Activated CD8-positive, alpha-beta memory T cell treated with anti-CD3 and anti-CD28 coated beads, Interleukin-2, amount 50 U/mL, for 24 hours (primary cell): ENCODE data around the gene RREB1.
"Not testable (repeated sequence)": the region's sequence is repeated elsewhere in the genome, so short reads cannot be mapped to it uniquely, and the experiment has no call there.

Experiments
- DNase-seq: peaks from one replicate; pipeline ENCODE4 v3.0.0-alpha.2; 2020; ENCODE audit errors: extremely low read depth

The RREB1 gene

DNA sequence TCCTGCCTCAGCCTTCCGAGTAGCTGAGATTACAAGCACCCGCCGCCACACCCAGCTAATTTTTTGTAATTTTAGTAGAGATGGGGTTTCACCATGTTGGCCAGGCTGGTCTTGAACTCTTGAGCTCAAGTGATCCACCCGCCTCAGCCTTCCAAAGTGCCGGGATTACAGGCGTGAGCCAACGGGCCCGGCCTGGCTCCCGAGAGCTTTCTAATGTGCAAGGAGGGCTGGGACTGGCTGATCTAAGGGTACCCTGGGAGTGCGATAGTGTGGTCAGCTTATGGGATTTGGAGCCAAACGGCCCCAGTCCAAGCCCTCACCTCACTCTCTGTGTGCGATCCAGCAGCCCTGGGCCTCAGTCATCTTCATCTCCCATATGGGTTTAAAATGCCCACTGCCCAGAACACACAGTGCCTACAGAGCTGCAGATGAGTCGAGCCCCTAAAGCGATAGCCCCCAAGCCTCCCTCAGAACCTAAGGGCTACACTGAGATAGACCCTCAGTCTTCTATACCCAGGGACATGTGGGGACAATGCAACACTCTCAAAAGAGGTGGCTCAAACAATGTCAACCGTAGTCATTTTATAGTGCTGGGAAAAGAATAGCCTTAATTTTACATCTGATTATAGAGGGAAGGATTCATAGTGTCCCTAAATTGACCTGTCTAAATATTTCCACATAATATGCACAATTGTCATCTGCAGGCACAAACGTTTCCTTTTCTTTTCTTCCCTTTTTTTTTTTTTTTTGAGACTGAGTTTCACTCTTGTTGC is 155.2 kb downstream of the RREB1 start:
- no peak for DNase-seq

DNA sequence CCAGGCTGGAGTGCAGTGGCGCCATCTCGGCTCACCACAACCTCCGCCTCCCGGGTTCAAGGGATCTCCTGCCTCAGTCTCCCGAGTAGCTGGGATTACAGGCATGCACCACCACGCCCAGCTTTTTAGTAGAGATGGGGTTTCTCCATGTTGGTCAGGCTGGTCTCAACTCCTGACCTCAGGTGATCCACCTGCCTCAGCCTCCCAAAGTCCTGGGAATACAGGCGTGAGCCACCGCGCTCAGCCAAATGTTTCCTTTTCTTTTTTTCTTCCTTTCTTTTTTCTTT is 155.7 kb downstream of the RREB1 start:
- DNase-seq = not testable (repeated sequence)

- no peak for DNase-seq
Observed at GRCh38 chr6:7264041-7264440, 156.3 kb downstream of the RREB1 start.

DNA sequence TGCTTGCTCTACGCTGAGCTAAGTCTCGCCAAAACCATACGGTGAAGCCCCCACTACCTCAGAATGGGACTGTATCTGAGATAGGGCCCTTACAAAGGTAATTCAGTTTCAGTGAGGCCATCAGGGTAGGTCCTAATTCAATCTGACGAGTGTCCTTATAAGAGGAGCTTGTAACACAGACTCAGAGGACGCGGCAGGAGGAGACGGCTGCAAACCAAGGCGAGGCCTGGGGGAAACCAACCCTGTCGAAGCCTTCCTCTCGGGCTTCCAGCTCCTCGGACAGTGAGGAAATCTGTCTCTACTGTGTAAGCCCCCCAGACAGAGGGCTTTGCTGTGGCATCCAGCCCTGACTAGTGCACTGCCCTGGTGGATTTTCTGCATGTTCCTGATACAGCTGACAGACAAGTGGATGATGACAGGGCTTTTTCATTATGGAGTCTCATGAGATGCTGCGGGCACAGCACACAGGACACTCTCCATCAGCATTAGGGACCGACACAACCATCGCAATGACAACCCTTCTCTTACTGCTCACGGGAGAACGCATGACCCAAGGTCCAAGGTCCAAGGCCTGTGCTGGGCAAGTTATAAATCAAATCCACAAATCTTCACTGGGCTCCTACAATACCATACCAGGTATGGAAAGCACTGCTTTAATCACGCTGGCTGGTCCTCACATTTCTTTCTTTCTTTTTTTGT is 157.1 kb downstream of the RREB1 start:
- no peak for DNase-seq

- not testable (repeated sequence) for DNase-seq
Observed at GRCh38 chr6:7265385-7265726, 157.6 kb downstream of the RREB1 start.

DNA sequence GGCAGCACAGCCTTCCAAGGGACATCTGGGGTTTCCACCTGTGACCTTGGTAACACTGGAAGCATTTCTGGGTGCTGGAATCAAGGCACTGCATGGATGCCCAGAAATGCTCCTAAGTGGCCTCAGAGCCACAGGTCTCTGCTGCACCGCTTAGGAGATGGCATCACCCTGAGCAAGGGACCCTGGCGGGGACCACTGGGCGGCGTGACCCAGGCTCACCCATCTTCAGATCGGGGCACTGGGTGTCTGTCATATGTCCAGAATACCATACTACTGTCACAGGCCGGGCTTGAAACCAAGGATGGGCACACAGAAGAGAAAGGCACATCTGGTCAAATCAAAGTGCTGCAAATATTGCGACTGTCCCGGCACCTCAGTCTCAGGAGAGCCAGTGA is 159.3 kb downstream of the RREB1 start:
- no peak for DNase-seq

GRCh38 chr6:7267466-7268091 is 159.8 kb downstream of the RREB1 start:
- DNase-seq = no peak

- no peak for DNase-seq
Observed at GRCh38 chr6:7268362-7268761, 160.6 kb downstream of the RREB1 start.

DNA sequence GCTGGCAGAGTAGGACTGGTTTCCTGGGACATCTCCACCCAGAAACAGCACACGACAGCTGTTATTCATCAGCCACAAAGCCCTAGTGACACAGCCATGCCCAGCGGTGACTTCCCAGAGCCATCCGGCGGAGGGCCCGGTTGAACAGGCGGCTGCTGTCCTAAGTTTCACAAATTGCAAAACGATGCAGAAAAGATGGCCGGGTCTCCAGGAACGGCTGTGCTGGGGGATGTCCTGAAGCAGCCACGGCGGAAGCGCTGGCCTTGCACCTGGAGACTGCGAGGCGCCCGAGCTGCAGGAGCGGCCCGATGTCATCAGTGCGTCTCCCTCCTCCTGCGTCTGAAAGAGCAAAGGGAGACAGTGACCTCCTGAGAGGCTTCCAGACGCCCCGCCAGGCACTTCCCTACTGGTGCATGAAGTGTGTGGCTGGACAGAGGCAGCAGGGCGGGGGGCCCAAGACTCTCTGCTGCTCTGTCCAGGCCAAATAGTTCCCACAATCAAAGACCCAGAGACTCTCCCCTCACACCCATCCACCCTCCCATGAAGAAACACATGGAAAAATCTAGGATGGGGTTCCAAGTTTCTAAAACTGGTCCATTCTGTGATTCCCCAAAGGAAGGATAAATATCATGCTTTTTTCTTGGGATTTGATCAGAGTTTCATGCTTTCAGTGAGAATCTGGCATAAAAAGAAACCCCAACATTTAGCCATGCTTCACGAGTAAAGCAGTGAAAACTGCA is 161.2 kb downstream of the RREB1 start:
- no peak for DNase-seq

DNA sequence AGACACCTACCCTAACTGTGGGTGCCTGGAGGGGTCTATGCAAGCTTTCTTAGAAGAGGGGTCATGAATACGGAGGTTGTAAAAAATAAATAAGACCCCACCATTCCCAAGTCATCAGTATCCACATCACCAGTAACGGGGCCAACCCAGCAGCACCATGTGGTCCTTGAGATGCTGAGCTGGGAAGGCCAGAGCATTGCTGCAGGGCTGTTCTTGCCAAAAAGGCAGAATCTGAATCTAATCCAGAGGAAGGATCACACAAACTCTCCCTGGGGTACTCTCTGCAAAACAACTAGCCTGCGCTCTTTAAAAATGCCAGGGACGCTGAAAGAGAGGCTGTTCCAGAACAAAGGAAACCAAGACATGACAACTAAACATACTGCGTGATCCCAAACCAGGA is 162.1 kb downstream of the RREB1 start:
- no peak for DNase-seq

- no peak for DNase-seq
Observed at GRCh38 chr6:7270320-7271204, 162.8 kb downstream of the RREB1 start.

GRCh38 chr6:7271205-7271534 is 163.4 kb downstream of the RREB1 start:
- DNase-seq = no peak

DNA sequence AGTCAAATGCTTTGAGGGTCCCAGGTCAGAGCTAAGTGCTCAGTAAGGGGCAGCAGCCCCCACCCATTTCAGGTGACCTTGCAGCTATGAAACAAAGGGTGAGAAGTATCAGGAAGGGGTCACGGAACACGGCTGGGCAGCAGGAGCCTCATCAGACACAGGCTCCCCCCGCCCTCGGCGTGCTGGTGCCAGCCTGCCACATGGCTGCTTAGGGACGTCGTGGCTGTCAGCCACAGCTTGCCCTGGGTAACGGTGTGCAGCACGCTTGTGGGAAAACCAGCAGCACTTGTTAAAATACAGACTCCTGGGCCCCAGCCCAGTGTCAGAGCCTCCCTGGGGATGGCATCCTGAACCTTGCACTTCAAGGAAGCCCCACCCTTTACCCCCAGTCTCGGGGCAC is 165.9 kb downstream of the RREB1 start:
- no peak for DNase-seq

- DNase-seq = not testable (repeated sequence)
Observed at GRCh38 chr6:7274525-7274924, 166.8 kb downstream of the RREB1 start.

- no peak for DNase-seq
Observed at GRCh38 chr6:7276199-7276524, 168.4 kb downstream of the RREB1 start.

- DNase-seq = no peak
Observed at GRCh38 chr6:7282097-7282906, 174.5 kb downstream of the RREB1 start.

GRCh38 chr6:7283676-7284075 is 175.9 kb downstream of the RREB1 start:
- no peak for DNase-seq

- no peak for DNase-seq
Observed at GRCh38 chr6:7285416-7285815, 177.7 kb downstream of the RREB1 start.

- no peak for DNase-seq
Observed at GRCh38 chr6:7290079-7290478, 182.3 kb downstream of the RREB1 start.

GRCh38 chr6:7292596-7293255 is 185.0 kb downstream of the RREB1 start:
- DNase-seq = no peak

- no peak for DNase-seq
Observed at GRCh38 chr6:7295916-7296315, 188.2 kb downstream of the RREB1 start.
